Spleen (tissue), 11 donors: ENCODE data around the gene TRIM47. TPM values are rescaled to one million over a fixed set of nuclear protein-coding genes. Genes with fewer than 3 reads are reported as not detected.

Source experiments
- DNase-seq: peaks from one replicate; pipeline ENCODE4 v3.0.0-alpha.2; 2020
- H3K27ac ChIP-seq, 8 donors: fragments of 200-600 bp; sonication (generic) in 7 of 8; 1 replicate in 4 of 8; 2 replicates in 4 of 8; pipeline versions ENCODE4 v1.5.0 to v1.8.0; 2016 to 2021; ENCODE audit warnings: inconsistent platforms in 4 of 8, mild to moderate bottlenecking in 4 of 8, moderate library complexity in 1 of 8
- H3K27me3 ChIP-seq, 7 donors: fragments of 200-600 bp; sonication (generic) in 6 of 7; replicated peaks in 1 of 7; 1 replicate in 4 of 7; 2 replicates in 3 of 7; pipeline versions ENCODE4 v1.5.0 to v1.8.0; 2016 to 2021; ENCODE audit warnings: inconsistent platforms in 3 of 7, mild to moderate bottlenecking in 1 of 7
- H3K36me3 ChIP-seq, 6 donors: fragments of 200-600 bp; sonication (generic) in 5 of 6; 1 replicate in 4 of 6; 2 replicates in 2 of 6; pipeline versions ENCODE4 v1.5.0 to v1.8.0; 2016 to 2021; ENCODE audit warnings: inconsistent platforms in 2 of 6
- H3K4me1 ChIP-seq, 6 donors: fragments of 200-600 bp; sonication (generic) in 5 of 6; 1 replicate in 3 of 6; 2 replicates in 3 of 6; pipeline versions ENCODE4 v1.5.0 to v1.8.0; 2016 to 2021; ENCODE audit warnings: inconsistent platforms in 3 of 6
- H3K4me3 ChIP-seq, 8 donors: fragments of 200-600 bp; sonication (generic) in 7 of 8; 1 replicate in 4 of 8; 2 replicates in 4 of 8; pipeline versions ENCODE4 v1.5.0 to v1.8.0; 2016 to 2021; ENCODE audit warnings: inconsistent platforms in 4 of 8, mild to moderate bottlenecking in 4 of 8, moderate library complexity in 2 of 8
- H3K9me3 ChIP-seq, 8 donors: fragments of 200-600 bp; sonication (generic) in 7 of 8; 1 replicate in 4 of 8; 2 replicates in 4 of 8; pipeline versions ENCODE4 v1.5.0 to v1.8.0; 2016 to 2021; ENCODE audit warnings: inconsistent platforms in 4 of 8
- POLR2A ChIP-seq, 3 donors: fragments of 450-650 bp; IDR thresholded peaks; one replicate each; pipeline ENCODE4 v1.5.1; 2017; ENCODE audit warnings: antibody characterized with exemption in 3 of 3, mild to moderate bottlenecking in 1 of 3
- POLR2AphosphoS5 ChIP-seq, 3 donors: sonication (generic); formaldehyde crosslinking; IDR thresholded peaks; one replicate each; pipeline ENCODE4 v1.5.1; 2017; ENCODE audit warnings: antibody characterized with exemption in 3 of 3
- WGBS, 5 donors: extraction: QIAGEN DNeasy Blood & Tissue Kit in 3 of 5; methylation state at CpG; one replicate each; pipeline versions ENCODE4 v1.1.5 to v1.1.7; 2013 to 2018; 5-methylcytosine and 5-hydroxymethylcytosine counted together
- intact Hi-C: fragments of 100-400 bp; cut with DNase I; formaldehyde crosslinking; loops from one replicate; pipeline ENCODE4 v1.15.0; 2023; ENCODE audit warnings: low total_unique reads
- polyA plus RNA-seq, 3 donors: library from polyadenylated mRNA; stranded (reverse); fragments of 200-250 nt; gene quantifications; one replicate each; pipeline ENCODE4 v1.2.1, GENCODE V29; 2013
- total RNA-seq, 7 donors: library from RNA; depleted of rRNA in 3 of 7; stranded (reverse); fragments of >200 nt in 3 of 7; fragmentation: NEBNext Ultra II Directional in 4 of 7; extraction: Animal tissue kit (Norgen Biotek cat#: 25700) in 4 of 7; gene quantifications; one replicate each; pipeline versions ENCODE4 v1.1.0 to v1.2.1, GENCODE V29; 2016 to 2021
- TF ChIP-seq, protein P1 (sequence below), 11 experiments: fragments of 200-600 bp in 7 of 11; fragments of 450-650 bp in 4 of 11; sonication (generic) in 4 of 11; IDR thresholded peaks in 8 of 11; conservative IDR thresholded peaks in 3 of 11; 1 replicate in 7 of 11; 2 replicates in 4 of 11; pipeline versions ENCODE4 v1.4.0 to v1.8.0; 2016 to 2021; ENCODE audit warnings: antibody characterized with exemption in 11 of 11, inconsistent platforms in 4 of 11, mild to moderate bottlenecking in 1 of 11
- donor health status: healthy with polysubstance abuse.
- donor health status: DM: no; HTN: no; CAD: no; lungs with moderate emphysema.
- donor health status: DM: no; HTN: no; CAD: no.
- donor health status: Bipolar disorder and iron deficiency.
- donor health status: healthy.
- donor health status: DM: no; HTN: no; CAD: no.
- donor health status: DM: yes; HTN: yes; CAD: no.

The TRIM47 gene
- total and polyA plus RNA-seq, 10 donors, result 28.1 to 73.8 (median 38.3) TPM

DNA sequence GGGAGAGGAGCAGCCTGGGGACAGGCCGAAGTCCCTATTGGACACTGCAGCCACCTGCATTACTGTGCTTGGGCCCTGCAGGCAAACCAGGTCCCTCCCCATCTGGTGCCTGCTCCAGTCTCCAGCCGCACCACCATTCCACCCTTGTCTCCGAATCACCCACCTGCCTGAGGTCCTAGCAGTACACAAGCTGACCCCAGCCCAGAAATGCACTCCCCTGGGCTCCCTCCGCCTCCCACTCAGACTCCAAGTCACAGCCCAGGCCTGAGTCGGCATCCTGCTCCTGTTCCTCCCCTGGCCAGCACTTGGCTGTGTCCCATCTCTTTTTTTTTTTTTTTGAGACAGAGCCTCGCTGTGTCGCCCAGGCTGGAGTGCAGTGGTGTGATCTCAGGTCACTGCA is 40.5 kb downstream of the TRIM47 start:
- TF ChIP-seq POLR2AphosphoS5 (IDR thresholded peaks at IDR 0.05) (no peak), POLR2A (IDR thresholded peaks at IDR 0.05) (no peak)
- TF ChIP-seq, protein P1, sequence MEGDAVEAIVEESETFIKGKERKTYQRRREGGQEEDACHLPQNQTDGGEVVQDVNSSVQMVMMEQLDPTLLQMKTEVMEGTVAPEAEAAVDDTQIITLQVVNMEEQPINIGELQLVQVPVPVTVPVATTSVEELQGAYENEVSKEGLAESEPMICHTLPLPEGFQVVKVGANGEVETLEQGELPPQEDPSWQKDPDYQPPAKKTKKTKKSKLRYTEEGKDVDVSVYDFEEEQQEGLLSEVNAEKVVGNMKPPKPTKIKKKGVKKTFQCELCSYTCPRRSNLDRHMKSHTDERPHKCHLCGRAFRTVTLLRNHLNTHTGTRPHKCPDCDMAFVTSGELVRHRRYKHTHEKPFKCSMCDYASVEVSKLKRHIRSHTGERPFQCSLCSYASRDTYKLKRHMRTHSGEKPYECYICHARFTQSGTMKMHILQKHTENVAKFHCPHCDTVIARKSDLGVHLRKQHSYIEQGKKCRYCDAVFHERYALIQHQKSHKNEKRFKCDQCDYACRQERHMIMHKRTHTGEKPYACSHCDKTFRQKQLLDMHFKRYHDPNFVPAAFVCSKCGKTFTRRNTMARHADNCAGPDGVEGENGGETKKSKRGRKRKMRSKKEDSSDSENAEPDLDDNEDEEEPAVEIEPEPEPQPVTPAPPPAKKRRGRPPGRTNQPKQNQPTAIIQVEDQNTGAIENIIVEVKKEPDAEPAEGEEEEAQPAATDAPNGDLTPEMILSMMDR (IDR thresholded peaks at IDR 0.05 in 8 of 11, conservative IDR thresholded peaks at IDR 0.05 in 3 of 11), result no peak
- H3K9me3 ChIP-seq, result no peaks in the 10 kb centered on the region
- DNase-seq, result no peak
- 70 to 85% (median 81%) methylated on average over 7 of the region's 7 CpGs for whole genome bisulfite sequencing, 5 donors
- H3K27me3 ChIP-seq, result no peaks in the 10 kb centered on the region
- H3K4me1 ChIP-seq, result peaks cover 18 to 100% (median 62%) of the 10 kb centered on the region in 6 donors
- peak overlapping the region in 6 of 8 donors; percentile 33 to 91 (median 40) for H3K27ac ChIP-seq
- intact Hi-C loops, result no loop called here
- peaks cover 0 to 100% (median 74%) of the 10 kb centered on the region in 6 donors for H3K36me3 ChIP-seq
- H3K4me3 ChIP-seq, result no peak overlapping the region

DNA sequence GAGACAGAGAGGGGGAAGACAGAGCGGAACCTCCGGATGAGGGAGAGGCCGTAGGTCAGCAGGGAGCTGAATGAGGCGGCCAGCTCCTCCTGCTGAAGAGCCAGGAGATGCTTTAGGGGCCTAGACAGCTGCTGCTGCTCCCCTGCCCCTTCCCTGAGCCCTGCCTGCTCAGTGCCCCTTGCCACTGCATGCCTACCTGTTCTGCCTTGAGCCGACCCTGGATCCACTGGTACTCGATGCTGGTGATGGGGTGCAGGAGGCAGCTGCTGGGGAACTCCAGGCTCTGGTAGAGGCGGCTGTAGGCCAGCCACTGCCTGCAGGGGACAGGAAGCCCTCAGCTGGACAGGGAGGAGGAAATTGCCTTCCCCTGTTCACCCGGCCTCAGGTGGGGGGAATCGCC is 41.8 kb downstream of the TRIM47 start:
- no peak overlapping the region for H3K4me3 ChIP-seq
- WGBS, 5 donors, result 68 to 82% (median 75%) methylated on average over 6 to 9 of the region's 9 CpGs
- H3K27ac ChIP-seq, result peak overlapping the region in 4 of 8 donors; percentile 34 to 91 (median 60)
- H3K9me3 ChIP-seq, result no peaks in the 10 kb centered on the region
- peaks cover 21 to 100% (median 64%) of the 10 kb centered on the region in 6 donors for H3K4me1 ChIP-seq
- peaks cover 0 to 100% (median 73%) of the 10 kb centered on the region in 6 donors for H3K36me3 ChIP-seq
- DNase-seq, result no peak
- no peaks in the 10 kb centered on the region for H3K27me3 ChIP-seq
- intact Hi-C loops, result no loop called here
- TF ChIP-seq, protein P1 (IDR thresholded peaks at IDR 0.05 in 8 of 11, conservative IDR thresholded peaks at IDR 0.05 in 3 of 11), result no peak
- TF ChIP-seq POLR2A (IDR thresholded peaks at IDR 0.05), result no peak
- peak in 2 of 3 donors; percentile 32 to 59 for TF ChIP-seq POLR2AphosphoS5 (IDR thresholded peaks at IDR 0.05)

DNA sequence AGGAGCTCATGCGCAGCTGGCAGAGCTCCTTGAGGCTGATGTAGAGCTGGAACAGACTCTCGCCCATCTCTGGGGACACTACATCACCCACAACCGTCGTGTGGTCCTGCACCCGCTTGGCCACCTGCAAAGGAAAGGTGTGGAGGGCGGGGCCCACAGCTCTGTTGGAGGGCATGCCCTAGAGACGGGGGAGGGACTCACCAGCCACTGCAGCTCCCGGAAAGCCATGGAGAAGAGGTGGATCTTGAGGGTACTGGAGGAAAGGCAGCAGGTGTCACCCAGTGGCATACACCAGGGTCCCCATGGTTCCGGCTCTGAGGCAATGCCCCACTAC is 42.8 kb downstream of the TRIM47 start:
- intact Hi-C loops, result no loop called here
- Histone ChIP-seq H3K9me3 (no peaks in the 10 kb centered on the region), H3K27ac (peak overlapping the region in 2 of 8 donors; percentile 85 to 91), H3K36me3 (peaks cover 0 to 100% (median 78%) of the 10 kb centered on the region in 6 donors), H3K4me3 (no peak overlapping the region), H3K4me1 (peaks cover 21 to 100% (median 68%) of the 10 kb centered on the region in 6 donors), H3K27me3 (no peaks in the 10 kb centered on the region)
- WGBS, 5 donors, result 75 to 91% (median 89%) methylated on average over 7 to 9 of the region's 9 CpGs
- no peak for DNase-seq
- TF ChIP-seq POLR2A (IDR thresholded peaks at IDR 0.05) (no peak), POLR2AphosphoS5 (IDR thresholded peaks at IDR 0.05) (no peak)
- TF ChIP-seq, protein P1 (IDR thresholded peaks at IDR 0.05 in 8 of 11, conservative IDR thresholded peaks at IDR 0.05 in 3 of 11), result no peak

DNA sequence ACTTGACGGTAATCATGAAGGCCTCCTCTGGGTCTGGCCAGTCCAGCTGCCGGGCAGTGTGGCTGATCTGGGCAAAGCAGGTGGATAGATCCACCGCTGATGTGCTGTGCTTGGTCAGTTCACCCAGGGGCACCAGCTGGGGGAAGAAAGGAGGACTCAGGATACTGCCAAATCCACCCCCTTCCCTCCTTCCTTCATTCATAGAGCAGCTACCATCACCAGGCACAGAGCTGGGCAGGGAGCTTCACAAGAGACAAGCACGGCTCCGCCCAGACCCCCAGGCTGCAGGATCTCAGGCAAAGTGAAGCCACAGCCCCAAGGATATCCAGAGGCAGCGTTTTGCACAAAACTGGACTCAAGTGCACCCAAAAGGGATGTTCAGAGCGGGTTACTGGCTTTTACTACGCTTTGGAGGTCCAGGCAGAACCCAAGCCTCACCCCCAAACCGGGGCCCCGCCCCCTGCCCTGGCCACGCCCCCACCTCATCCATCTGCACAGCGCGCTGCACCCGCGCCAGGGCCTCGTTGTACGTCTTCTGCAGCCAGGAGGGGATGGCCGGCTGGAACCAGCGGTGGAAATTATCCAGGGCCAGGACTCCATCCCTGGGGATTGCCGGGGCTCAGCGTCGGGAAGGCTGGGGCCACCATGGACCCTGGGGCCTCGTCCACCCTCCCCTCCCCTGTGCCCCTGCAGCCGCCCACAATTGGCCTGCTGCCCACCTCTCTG is 43.3 kb downstream of the TRIM47 start:
- no peak for TF ChIP-seq POLR2A (IDR thresholded peaks at IDR 0.05)
- peak in 1 of 3 donors; percentile 24 for TF ChIP-seq POLR2AphosphoS5 (IDR thresholded peaks at IDR 0.05)
- H3K4me1 ChIP-seq, result peaks cover 21 to 100% (median 68%) of the 10 kb centered on the region in 6 donors
- H3K9me3 ChIP-seq, result no peaks in the 10 kb centered on the region
- DNase-seq, result no peak
- H3K27me3 ChIP-seq, result no peaks in the 10 kb centered on the region
- intact Hi-C loops, result no loop called here
- 77 to 89% (median 86%) methylated on average over 11 to 24 of the region's 24 CpGs for WGBS, 5 donors
- peaks cover 0 to 100% (median 78%) of the 10 kb centered on the region in 6 donors for H3K36me3 ChIP-seq
- peak overlapping the region in 3 of 8 donors; percentile 84 to 91 (median 85) for H3K27ac ChIP-seq
- no peak overlapping the region for H3K4me3 ChIP-seq
